NCI-H2029 treated with DMSO at 0.1 percent for 48 hours (cell line): Measurements from ENCODE around the gene ZNF354C.

Experiments
- DNase-seq: peaks from one replicate; lab custom pipeline; 2025; lab: John Stamatoyannopoulos, UW

The ZNF354C gene

GRCh38 chr5:179113945-179114641, 53.9 kb downstream of the ZNF354C start:
- no peak for DNase-seq

DNA sequence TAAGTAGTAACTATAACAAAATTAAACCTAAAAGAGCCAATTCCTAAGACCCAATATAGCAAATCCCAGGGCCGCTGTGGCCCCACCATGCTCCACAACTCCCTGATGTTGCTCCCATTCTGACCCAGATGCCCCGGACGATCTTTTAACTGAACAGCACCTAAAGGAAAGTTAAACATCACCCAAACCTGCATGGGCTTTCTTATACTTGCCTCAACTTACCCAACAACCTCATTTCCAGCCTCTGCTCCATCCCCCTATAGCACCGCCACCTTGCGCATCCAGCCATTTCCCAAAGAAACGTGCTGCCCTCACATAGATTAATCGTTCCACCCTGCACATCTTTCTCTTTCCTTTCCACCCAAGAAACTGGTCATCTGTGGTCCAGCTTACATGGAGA, 54.6 kb downstream of the ZNF354C start:
- no peak for DNase-seq

GRCh38 chr5:179115307-179115706, 55.1 kb downstream of the ZNF354C start:
- no peak for DNase-seq

- DNase-seq: no peak
Measured at GRCh38 chr5:179115845-179116524, 55.8 kb downstream of the ZNF354C start.

DNA sequence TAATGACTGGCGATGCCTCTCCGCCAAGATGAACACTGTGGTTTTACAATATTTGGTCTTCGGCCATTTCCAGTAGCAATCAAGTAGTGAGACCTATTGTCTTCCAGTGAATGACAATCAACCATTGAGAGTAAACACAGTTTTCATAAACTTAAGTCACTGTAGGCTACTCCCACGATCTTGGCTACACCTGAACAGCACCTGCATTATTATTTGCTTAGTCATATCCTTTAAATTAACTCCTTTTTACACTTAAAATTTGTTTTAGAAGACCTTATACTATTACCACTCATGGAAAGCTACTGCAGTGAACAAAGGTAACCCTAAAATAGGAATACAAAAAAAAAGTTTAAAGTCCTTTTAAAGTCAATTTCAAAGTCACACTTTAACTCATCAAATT, 58.2 kb downstream of the ZNF354C start:
- DNase-seq: no peak

- DNase-seq: no peak
Measured at GRCh38 chr5:179118756-179119414, 58.7 kb downstream of the ZNF354C start.

DNA sequence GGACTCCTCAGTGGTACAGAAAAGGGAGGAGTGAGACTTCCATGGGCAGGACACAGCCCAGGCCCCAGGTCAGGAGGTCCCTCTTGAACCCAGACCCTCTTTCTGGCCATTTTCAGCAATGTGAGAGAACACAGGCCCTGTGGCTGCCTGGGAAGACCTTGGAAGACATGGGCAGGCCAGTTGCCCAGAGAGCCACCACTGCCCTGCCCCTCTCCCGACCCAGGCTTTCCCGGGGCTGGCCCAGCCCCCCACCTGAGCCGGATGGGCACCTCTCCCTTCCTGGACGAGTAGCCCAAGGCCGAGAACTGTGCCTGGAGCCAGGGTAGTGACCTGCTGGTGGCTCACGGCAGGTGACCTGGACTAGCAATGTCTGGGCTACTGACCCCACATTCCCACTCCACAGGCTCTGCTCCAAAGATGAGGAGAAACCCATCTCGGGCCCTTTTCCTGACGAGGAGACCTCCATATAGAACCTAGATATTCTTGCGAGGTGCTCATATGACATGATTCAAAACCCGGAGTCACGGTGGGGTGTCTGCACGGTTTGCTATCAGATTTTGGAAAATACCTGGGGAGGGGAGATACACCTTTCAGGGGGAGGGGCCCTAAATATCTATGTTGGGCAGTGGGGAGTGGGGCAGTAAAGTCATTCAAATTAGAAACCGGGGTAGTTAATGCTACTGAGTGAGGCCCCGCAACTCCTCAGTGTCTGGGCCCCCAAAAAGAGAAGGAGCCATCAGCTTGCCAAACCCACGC, 59.4 kb downstream of the ZNF354C start:
- no peak for DNase-seq

DNA sequence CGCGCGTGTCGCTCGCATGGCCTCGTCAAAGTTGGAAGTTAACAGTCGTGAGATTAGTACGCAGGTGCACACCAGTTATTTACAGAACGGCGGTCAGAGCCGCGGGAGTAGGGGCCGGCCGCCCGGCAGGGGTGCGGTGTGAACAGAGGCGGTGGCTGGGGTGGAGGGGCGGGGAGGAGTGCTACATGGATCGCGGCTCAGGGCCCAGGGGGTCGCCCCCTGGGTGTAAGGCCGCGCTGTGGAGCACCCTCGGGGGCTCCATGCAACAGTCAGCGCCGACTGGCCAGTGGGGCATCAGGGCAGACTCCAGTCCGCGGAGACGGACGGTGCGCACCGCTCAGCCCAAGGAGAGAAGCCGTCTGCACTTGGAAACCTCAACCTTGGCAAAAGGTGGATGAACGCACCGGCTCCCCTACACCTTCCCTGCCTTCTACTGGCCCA, 60.3 kb downstream of the ZNF354C start:
- no peak for DNase-seq

DNA sequence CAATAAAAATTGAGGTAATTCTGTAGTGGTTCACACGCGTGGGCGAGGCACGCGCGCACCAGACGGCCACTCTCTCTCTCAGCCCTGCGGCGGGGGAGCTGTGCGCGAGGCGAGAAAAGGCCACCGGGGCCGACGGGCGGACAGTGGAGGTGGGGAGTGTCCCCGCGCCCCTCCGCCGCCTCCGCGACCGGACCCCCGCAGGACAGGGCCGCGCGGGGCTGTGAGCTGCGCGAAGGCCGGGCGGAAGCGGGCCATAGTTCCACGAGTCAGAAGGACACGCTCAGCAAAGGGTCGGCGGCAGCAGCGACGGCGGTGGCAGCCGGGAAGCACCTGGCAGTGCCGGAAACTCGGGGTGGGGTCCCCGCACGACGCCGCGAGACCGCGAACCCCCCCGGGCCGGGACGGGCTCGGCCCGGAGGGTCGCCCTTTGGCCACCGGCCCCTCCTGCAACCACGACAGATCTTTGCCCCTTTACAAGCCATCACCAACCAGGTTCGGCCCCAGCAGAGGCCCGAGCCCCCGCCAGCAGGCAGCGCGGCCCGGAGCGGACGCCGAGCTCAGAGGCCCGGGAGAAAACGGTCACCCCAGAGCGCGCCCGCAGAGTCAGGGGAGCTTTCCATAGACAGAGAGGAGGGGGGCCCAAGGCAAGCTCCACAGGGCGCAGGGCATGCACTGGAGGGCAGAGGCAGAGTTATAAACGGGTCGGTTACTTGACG, 60.9 kb downstream of the ZNF354C start:
- no peak for DNase-seq

DNA sequence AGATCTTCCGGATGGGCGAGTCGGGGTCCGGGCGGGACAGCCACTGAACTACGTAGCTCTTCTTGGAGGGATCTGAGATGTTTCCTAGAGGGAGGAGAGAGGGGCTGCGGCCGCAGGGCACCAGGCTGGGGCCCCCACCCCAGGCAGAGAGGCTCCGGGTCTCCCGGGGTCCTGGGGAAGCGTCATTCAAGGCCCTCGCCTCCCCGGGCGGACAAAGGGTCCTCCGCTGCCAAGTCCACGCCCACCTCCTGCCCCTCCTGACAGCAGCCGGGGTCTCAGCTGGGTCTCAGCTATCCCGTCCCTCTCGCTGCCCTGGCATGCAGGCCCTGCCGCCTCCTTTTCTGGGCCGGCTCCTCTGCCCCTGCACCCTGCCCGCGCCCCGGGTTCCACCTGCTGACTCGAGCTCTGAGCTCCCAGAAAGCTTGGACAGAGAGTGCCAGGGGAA, 61.5 kb downstream of the ZNF354C start:
- no peak for DNase-seq

DNA sequence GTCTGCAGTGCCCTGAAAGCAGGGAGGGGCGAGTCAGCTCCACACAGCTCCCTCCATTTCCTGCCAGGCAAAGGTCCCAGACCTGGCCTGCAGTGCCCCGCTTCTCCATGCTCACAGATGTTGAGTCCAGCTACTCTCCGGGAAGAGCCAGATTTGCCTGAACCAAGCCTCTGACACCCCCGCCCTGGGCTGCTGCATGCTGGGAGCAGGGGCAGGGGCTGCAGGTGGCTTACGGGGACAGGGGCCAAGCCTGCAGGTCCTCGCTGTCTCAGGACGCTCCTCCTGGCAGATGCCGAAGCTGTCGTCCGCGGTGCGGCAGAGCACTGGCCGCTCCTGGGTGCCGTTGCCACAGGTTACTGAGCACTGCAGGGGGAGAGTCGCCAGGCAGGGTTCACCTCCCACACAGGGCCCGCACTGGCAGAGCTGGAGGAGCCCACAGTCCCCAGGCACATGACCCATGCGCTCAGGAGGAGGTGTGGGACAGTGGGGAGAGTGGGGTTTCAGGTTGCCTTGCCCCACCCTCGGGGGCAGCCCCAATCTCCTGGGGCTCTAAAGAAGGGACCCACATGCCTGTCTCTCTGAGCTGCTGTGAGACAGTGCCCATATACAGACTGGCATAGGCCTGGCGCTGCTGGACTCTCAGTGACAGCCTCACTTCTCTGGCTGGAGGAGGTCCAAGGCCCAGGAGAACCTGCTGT, 62.4 kb downstream of the ZNF354C start:
- no peak for DNase-seq

DNA sequence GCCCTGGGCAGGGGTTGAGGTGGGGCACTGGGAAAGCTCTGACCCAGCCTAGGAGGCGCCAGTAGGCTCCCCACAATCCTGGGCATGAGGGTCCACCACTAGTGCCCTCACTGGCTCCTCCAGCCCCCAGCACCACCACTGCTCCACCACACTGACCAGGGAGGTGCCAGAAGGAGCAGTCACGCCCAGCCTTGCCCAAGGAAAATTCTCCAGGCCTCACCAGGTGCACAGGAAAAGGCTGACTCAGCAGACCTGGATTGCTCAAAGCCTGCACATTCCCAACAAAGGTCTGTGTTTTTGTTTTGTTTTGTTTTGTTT, 62.9 kb downstream of the ZNF354C start:
- no peak for DNase-seq

- DNase-seq: no peak
Measured at GRCh38 chr5:179123491-179124272, 63.5 kb downstream of the ZNF354C start.

DNA sequence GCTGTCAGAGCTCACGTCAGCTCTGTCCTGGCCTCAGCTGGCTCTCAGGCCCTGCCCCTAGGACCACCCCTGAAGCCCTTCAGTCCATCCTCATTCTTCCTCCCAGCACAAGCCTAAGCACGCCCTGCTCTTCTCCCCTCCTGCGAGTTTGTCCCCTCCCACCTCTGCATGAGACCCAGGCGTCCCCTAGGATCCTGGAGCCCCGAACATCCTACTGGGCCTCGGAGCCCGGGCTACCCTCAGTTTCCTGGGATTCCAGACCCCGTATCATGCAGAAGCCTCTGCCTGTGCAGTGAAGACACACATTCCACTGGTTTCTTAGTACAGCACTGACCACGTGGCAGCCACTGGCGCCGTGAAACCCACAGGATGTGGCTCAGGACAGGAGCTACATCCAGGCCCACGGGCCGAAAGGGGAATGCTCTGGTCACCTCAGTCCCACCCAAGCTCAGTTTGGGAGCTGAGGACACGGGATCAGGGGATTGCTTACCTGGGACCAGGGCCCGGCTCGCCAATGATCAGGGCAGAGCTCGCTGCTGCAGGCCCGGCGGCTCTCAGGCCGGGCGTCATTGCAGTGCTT, 64.2 kb downstream of the ZNF354C start:
- no peak for DNase-seq

DNA sequence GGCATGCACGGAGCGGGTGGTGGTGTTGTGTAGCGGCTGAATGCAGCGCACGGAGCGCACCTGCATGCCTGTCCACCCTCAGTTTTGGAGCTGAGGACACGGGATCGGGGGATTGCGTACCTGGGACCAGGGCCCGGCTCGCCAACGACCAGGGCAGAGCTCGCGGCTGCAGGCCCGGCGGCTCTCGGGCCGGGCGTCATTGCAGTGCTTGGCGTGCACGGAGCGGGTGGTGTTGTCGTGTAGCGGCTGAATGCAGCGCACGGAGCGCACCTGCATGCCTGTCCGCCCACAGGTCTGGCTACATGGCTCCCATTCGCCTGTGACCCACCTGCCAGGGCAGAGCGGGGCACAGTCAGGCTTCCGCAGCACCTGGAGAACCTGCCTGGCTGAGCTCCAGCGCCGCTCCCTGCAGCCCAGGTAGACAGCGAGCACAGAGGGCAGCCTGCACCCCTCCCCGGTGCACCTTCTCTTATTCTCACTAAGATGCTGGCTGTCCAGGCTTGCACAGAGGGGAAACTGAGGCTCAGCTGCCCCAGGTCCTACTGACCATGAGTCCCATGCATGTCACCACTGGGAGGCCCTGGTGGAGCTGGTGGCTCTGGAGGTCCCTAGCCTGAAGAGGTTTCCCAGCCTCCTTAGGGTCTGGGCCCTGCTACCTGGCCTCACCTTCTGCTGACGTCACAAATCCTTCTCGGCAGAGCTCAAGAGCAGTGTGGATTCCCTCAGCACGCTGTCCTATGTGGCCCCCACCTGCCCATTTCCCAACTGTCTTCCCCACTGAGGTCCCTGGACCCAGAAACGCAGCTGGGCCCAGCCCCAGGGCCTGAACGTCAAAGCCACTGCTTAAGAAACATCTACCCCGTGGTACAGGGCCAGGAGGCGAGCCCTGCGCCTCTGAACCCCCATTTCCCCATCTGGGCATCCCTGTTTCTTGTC, 64.9 kb downstream of the ZNF354C start:
- DNase-seq: no peak

DNA sequence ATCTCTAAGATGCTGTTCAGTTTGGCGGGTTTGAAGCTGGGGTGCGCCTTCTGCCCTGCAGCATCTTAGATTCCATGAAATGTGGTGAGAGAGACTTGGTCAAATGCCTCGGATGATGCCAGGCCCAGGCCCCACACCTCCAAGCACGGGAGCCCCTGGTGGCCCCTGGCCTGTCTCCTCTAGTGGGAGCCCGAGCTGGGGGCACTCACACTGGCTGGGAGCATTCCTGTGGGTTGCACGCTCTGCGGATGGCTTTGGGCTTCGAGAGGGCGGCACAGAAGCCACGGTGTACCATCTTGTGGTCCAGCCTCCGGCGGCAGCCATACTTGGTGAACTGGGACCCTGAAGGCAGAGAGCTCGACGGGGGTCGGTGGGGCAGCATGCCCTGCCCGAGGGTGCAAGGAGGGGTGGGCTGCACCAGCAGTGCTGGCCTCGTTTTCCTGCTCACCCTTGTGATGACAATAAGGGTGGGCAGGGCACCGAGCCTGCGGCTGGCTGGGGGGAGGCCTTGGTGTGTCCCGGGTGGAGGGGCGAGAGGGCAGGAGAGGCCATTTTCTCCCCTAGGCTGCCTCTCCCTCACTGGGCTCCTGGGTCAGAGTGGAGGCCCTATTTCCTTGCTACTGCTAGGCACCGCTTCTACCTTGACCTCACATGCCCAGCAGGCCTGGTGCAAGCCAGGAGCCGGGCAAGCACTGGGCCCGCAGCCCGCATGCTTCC, 65.8 kb downstream of the ZNF354C start:
- no peak for DNase-seq

DNA sequence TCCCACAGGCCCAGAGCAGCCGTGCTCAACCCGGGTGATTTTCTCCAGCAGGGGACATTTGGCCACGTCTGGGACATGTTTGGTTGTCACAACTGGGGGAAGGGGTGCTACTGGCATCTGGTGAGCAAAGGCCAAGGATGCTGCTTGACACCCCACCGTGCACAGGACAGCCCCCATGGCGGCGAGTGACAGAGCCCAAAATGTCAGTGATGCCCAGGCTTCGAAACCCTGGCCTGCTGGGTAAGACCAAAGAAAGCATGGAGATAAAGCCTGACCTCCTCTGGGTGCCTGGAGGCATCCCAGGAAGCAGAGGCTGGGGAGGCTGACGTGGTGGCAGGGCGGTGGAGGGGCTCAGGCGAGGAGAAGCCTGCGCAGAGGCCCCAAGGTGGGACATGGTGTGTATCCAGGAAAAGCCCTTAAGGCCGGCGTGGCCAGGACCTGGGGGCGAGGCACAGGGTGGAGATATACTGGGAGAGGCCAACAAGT, 66.4 kb downstream of the ZNF354C start:
- no peak for DNase-seq
